Activated CD8-positive, alpha-beta memory T cell treated with anti-CD3 and anti-CD28 coated beads, Interleukin-2, amount 50 U/mL, for 4 hours (primary cell): ENCODE data around the gene KLC1.

ENCODE experiments used
- DNase-seq: peaks from one replicate; pipeline ENCODE4 v3.0.0-alpha.2; 2020

Gene KLC1

GRCh38 chr14:103706551-103707328 lies 77.7 kb downstream of the KLC1 start:
- DNase-seq, result no peak

- no peak for DNase-seq
Observed at GRCh38 chr14:103707329-103708263, 78.6 kb downstream of the KLC1 start.

GRCh38 chr14:103708750-103709187 lies 79.8 kb downstream of the KLC1 start:
- DNase-seq, result no peak

- DNase-seq, result no peak
Observed at GRCh38 chr14:103709814-103710213, 80.8 kb downstream of the KLC1 start.

GRCh38 chr14:103710771-103711377 lies 81.9 kb downstream of the KLC1 start:
- DNase-seq, result no peak

DNA sequence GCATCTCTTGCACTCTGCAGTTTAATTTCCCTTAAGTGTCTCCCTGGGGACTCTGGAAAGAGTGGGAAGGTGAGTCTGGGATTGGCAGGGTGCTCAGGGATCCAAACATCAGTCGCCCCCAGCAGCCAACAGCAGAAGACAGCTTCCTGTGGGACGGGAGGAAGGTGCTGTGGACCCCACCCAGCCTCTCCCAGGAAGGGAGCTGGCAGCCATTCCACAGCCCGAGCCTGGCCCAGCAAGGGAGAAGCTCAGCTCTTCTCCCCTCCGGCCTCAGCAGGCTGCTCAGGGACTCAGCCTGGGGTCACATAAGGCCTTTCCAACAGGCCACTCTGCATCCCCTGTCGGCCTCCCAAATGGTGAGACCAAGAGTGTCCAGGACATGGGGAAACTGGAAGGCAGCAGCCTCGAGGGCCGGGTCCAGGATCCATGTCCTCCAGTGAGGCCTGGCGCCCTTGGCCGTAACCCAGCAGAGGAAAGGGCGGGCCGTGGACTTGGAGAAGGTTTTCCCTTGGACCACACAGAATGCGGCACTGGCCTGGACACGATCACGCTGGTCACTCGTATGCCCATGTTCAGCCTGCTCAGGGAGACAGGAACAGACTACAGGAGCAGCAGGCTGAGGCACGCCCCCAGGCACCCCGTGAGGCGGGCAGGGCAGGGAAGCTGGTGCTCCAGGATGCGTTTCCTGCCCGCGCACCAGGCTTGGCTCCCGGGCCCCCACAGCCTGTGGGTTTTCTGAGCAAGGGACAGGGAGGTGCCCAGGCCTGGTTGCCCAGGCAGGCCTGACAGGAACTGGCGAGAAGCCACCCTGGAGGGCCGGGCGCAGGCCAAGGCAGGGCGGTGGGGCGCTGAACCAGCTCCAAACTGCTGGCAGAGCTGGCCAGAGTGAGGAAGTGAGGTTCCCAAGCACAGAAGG lies 82.8 kb downstream of the KLC1 start:
- no peak for DNase-seq

- DNase-seq, result no peak
Observed at GRCh38 chr14:103712633-103713247, 83.7 kb downstream of the KLC1 start.

DNA sequence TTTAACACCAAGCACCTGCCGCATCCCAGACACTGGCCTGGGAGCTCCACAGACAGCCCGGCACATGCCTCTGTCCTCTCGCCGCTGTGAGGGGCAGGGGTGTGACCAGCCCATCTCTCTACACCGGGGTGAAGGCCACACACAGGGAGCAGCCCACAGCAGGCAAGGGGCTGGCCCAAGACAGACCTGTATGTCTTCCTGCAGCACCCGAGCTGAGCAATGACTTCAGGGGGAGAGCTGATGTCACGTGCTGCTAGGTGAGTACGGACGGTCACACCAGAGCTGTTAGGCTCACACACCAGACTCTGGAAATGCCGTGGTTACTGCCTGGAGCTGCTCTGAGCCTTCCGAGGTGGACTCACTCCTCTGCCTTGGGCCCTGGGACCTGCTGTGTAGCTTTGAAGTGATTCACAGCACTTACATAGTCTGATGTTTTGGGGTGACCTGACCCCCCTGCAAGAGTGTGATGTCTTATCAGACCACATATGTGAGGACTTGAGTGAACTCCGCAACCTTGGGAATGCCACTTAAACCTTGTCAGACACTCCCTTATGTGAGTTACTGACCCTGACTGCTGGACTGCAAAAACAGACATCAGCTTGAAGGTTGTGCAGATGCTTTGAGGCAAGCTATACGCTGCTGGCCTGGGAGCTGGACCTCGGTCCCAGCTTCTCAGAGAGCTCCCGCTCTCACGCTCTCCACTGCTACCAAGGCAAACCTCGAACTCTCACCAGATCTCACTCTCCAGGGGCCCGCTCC lies 84.5 kb downstream of the KLC1 start:
- DNase-seq, result no peak

DNA sequence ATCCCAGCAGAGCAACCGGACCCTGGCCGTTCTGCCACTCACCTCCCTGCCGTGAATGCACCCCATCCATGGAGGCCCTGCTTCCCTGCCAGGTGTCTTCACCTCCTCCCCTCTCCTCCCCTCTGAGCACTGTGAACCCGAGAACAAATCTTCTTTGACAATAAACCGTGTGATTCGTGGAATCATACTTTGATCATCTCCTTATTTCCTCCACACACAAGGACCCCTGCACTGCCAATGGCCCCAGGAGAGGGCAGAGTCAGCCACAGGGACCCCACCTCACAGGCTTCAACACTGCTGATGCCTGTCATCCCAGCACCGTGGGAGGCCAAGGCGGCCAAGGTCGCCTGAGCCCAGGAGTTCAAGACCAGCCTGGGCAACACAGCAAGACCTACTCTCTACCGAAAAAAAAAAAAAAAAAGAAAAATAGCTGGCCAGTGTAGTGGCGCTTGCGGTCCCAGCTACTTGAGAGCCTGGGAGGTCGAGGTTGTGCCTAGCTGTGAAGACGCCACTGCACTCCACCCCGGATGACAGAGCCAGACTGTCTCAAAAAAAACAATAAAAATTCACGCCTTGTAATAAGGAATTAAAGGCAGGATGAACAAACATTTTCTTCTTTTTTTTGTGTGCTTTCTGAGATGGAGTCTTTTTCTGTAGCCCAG lies 85.2 kb downstream of the KLC1 start:
- no peak for DNase-seq

DNA sequence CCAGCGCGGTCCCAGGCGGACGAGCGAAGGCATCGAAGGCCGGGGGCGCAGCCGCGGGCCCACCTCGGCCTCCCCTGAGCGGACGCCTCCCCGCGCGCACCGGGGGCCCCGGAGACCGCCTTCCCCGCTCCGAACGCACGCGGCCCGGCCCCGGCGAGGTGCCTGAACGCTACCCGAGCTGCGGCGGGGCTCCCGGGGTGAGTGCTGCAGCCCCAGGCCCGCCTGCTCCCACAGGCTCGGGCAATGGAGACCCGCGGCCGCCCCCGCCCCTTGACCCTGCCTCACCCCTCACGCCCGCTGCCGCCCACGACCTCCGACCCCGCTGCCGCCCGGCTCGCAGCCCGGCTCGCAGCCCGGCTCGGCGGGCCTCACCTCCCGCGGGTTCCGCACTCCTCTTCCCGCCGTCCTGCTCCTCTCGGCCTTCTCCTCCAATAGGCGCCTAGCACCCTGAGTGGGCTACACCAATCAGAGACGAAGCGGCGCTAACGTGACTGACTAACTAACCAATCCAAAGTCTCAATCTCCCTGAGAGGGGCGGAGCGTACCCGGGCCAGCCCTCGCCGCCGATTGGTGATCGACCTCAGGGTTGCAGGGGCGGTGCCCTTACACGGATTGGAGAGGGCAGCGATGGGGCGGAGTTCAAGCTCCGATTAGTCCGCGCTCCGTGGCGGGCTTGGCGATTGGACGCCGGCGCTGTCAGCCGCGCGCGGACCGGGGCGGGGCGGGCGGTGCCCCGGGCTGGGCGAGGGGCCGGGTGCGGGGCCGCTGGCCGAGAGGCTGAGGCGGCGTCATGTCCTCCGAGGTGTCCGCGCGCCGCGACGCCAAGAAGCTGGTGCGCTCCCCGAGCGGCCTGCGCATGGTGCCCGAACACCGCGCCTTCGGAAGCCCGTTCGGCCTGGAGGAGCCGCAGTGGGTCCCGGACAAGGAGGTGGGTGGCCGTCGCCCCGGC lies 86.3 kb downstream of the KLC1 start, which contains the start of the genes XRCC3 and ZFYVE21:
TSS of gene XRCC3 (minus strand) at position 400 of the 949 bp plus-strand sequence. CDS start 4,364 bp downstream, outside the sequence.
TSS of gene ZFYVE21 (plus strand) at position 759 of the 949 bp plus-strand sequence. CDS start at position 791, 32 bp downstream.
- DNase-seq, result peak; percentile 99

DNA sequence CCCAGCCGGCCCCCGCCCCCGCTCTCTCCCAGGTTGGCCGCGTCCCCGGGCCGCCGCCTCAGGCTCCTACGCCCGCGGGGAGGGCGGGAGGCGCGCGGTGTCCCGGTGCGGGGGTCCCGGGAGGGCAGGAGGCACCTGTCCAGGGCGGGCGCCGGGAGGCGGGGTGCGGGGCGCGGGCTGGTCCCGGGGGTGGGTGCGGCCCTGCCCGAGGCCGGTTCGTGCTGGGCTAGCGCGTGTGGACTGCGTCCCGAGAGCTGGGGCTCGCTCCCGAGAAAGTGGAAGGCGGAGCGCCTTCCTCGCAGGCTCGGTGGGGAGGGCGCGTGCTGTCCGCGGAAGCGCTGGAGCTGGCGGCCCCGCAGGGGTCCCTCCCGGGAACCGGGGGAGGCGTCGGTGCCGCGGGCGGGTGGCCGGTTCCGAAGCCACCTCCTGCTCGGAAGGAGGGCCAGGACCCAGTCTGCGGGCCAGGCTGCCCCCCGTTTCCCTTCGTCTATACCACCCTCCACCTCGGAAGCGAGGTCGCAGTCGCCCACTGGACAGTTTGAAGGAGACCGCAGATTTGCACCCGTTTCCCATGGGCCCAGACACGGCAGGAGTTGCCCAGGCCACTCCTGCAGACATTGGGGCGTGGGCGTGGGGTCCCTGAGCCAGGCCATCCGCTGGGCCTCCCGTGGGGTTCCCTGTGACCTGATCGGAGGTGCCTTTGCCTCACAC lies 87.2 kb downstream of the KLC1 start:
- peak; percentile 29 for DNase-seq

DNA sequence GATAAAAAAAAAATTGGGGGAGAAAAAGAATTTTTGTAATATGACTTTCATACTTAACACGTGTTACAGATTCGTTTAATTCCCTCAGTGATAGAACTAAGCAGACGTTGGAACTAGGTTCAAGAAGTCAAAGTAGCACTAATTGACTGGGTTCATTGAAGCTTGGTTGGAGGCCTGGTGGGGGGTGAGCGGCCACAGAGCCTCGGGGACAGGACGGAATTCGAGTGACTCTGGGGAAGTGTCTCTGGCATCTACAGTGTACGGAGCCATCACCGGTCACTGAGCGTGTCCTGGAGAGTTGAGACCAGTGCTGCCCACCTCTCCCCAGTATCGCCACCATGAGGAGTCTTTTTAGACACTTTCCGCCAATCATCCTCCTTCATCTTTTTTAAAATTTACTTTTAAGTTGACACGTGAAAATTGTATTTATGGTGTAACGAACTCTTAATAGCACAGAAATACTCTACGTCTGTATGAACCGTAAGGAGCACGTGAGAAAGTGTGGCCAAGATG lies 87.9 kb downstream of the KLC1 start:
- DNase-seq, result no peak

DNA sequence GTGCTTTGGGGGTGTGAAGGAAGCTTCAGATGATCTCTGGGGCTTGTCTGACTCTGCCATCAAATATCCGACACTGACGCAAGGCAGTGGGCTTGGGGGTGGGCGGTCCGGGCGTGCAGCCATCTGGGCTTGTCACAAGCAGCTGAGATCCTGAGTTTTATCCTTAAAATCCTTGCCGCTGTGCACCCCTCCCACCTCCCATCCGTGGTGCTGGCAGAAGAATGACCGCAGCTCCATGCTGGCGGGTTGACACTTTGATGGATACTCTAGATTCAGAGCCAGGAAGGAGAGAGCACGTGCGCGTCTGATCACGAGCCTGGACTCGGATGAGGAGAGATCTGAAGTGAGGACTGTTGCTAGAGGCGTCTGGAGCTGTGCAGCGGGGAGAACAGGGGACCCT lies 89.6 kb downstream of the KLC1 start:
- no peak for DNase-seq

- DNase-seq, result no peak
Observed at GRCh38 chr14:103719751-103720150, 90.7 kb downstream of the KLC1 start.

- no peak for DNase-seq
Observed at GRCh38 chr14:103721334-103722120, 92.5 kb downstream of the KLC1 start.

DNA sequence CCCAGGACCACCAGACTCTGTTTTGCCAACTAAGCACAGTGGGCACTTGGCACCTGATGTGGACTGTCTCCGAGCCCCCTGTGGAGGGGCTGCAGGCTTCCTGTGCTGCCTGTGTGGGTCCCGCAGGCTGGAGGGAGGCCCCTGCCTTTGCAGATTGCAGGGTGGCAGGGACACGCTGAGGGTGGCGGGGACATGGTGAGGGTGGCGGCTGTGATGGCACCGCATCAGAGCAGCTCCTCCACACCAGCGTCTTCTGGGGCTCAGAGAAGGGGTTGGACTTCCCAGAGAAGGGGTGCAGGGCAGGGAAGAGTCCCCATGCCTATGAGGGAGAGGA lies 94.7 kb downstream of the KLC1 start:
- no peak for DNase-seq

- no peak for DNase-seq
Observed at GRCh38 chr14:103724116-103724515, 95.1 kb downstream of the KLC1 start.
